ENCODE data around the gene HSD11B1L. TPM values are rescaled to one million over a fixed set of nuclear protein-coding genes. Genes with fewer than 3 reads are reported as not detected.

Gene HSD11B1L
- total RNA-seq, 4 donors from 2014 or later = 20.1 to 38.1 (median 24.8) TPM

DNA sequence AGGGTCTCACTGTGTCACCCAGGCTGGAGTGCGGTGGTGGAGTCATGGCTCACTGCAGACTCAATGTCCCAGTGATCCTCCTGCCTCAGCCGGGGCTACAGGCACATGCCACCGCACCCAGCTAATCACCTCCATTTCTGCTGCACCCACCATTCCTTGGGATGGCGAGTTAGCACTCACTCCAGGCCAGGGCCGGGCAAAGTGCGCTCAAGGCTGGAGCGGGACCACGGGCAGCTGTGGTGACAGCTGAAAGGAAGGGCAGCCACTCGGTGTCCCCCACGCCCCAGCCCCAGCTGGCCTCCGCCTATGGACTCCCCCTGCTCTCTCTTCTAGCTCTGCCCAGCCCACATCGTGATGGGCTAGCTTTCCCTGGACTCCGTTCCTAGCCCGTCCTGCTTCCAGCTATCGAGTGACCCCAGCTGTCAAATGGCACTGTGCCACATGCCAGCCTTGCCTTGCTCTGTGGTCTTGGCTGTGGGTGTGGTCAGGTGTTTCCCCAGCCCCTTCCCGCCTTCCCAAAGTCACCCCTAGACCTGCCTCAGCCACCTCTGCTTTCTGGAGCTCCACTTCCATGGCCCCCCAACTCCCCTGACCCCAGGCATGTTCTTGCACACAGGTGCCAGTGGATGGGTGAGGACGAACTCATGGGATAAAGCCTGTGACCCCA lies 4.6 kb upstream of the HSD11B1L start:
- DNase-seq (ENCODE audit: low spot score in 2 of 2) = no peak
- intact Hi-C loops (cut with DNase I; ENCODE audit: low total_unique reads) = loop anchor here (5.0 kb wide), 1 partner anchor 1619 kb away; no protein-coding TSS in a partner anchor
- no peak overlapping the region for H3K4me3 ChIP-seq (ENCODE audit: low read depth, poor library complexity, severe bottlenecking)
- TF ChIP-seq, protein P1, sequence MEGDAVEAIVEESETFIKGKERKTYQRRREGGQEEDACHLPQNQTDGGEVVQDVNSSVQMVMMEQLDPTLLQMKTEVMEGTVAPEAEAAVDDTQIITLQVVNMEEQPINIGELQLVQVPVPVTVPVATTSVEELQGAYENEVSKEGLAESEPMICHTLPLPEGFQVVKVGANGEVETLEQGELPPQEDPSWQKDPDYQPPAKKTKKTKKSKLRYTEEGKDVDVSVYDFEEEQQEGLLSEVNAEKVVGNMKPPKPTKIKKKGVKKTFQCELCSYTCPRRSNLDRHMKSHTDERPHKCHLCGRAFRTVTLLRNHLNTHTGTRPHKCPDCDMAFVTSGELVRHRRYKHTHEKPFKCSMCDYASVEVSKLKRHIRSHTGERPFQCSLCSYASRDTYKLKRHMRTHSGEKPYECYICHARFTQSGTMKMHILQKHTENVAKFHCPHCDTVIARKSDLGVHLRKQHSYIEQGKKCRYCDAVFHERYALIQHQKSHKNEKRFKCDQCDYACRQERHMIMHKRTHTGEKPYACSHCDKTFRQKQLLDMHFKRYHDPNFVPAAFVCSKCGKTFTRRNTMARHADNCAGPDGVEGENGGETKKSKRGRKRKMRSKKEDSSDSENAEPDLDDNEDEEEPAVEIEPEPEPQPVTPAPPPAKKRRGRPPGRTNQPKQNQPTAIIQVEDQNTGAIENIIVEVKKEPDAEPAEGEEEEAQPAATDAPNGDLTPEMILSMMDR (IDR thresholded peaks at IDR 0.05) = no peak
- no peak for TF ChIP-seq POLR2A (IDR thresholded peaks at IDR 0.05)
- 80% methylated on average over 17 of the region's 17 CpGs for WGBS, 2 donors

DNA sequence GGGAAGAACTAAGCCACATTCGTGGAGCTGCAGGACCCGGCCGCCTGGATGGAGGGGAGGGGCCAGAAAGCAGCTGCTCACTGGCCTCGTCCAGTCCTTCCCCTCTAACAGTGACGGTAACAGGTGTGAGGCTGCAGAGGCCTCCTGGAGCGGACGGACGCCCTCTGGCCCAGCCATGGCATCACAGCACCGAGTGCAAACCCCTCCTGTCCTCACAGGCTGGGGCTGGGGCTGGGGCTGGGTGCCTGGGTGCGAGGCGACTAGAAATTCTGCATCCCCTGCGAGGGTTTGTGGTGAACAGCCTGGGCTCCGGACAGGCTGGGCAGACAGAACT lies 4.1 kb upstream of the HSD11B1L start:
- intact Hi-C loops (cut with DNase I; ENCODE audit: low total_unique reads) = loop anchor here (5.0 kb wide), 1 partner anchor 1619 kb away; no protein-coding TSS in a partner anchor
- WGBS, 2 donors = 72 to 74% methylated on average over 13 of the region's 13 CpGs
- no peak for DNase-seq (ENCODE audit: low spot score in 2 of 2)
- TF ChIP-seq, protein P1 (IDR thresholded peaks at IDR 0.05) = no peak
- no peak for TF ChIP-seq POLR2A (IDR thresholded peaks at IDR 0.05)
- no peak overlapping the region for H3K4me3 ChIP-seq (ENCODE audit: low read depth, poor library complexity, severe bottlenecking)

DNA sequence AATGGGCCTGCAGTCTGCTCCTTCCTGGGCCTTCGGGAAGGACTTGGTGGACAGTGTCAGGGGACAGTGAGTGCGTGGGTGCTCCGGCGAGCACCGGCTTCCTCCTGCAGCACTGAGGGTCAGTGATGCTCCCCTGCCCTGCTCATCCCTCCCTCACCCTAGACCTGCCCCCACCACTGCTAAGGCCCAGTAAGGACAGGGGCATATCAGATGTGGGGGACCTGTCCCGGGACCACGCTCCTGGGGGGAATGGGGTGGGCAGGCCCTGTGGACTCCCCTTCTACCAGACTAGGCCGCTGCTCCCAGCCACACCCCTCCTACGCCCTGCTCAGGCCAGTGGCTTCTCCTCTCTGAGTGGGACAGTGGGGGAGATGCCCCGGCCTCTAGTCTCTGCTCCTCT lies 3.7 kb upstream of the HSD11B1L start:
- intact Hi-C loops (cut with DNase I; ENCODE audit: low total_unique reads) = loop anchor here (5.0 kb wide), 1 partner anchor 1620 kb away; no protein-coding TSS in a partner anchor
- WGBS, 2 donors = 88 to 92% methylated on average over 8 to 10 of the region's 10 CpGs
- DNase-seq (ENCODE audit: low spot score in 2 of 2) = no peak
- TF ChIP-seq, protein P1 (IDR thresholded peaks at IDR 0.05) = no peak
- TF ChIP-seq POLR2A (IDR thresholded peaks at IDR 0.05) = no peak
- H3K4me3 ChIP-seq (ENCODE audit: low read depth, poor library complexity, severe bottlenecking) = no peak overlapping the region

DNA sequence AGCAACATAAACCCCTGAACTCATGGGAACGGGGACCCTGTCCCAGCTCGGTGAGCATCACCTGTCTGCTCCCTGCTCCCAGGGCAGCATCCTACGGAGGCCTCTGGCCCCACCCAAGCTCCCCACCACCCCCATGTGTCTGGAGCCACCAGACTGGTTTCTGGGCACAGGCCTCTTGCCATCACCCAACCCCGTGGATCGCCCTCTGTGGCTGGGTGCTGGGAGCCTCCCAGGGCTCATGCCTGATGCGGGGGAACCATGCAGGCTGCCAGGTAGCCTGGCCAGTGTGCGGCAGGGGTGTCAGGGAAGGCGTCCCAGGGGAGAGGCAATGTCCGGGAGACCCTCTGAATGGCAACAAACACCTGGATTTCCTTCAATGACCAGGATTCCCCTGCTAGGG lies 3.2 kb upstream of the HSD11B1L start:
- intact Hi-C loops (cut with DNase I; ENCODE audit: low total_unique reads) = loop anchor here (5.0 kb wide), 1 partner anchor 1620 kb away; no protein-coding TSS in a partner anchor
- no peak for DNase-seq (ENCODE audit: low spot score in 2 of 2)
- 80 to 86% methylated on average over 9 of the region's 9 CpGs for WGBS, 2 donors

DNA sequence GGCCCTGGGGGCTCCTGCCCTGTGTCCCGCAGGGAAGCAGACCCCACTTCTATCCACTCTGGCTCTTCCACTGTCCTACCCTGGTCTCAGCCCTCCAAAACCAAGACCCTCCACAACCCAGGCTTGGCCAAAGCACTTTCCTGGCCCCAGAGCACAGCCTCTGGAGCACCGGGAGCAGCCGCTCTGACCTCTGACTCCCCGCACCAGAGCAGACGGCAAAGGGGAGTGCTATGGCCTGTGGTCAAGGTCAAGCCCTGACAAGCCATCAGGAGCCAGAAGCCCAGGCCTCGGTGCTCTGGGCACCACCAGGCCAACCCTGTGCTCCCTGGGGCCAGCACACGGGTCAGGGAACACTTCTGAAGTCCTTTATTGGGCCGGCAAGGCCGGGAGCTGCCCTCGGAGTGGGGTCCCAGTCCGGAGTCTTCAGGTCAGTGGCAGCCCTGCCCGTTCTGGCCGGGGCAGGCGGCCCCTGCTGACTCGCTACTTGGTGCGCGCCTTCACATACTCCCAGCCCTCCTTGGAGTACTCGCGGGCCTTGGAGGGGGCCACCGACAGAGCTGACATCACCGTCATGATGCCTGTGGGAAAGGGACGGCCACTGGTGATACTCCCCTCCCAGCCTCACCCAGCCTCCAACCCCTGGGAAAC lies 2.6 kb upstream of the HSD11B1L start:
- intact Hi-C loops (cut with DNase I; ENCODE audit: low total_unique reads) = loop anchor here (5.0 kb wide), 1 partner anchor 1621 kb away; no protein-coding TSS in a partner anchor
- 90 to 94% methylated on average over 11 to 18 of the region's 22 CpGs for WGBS, 2 donors
- no peak overlapping the region for H3K4me3 ChIP-seq (ENCODE audit: low read depth, poor library complexity, severe bottlenecking)

More for the DNA sequence above, 3.2 kb upstream of the HSD11B1L start:
- TF ChIP-seq, protein P1 (IDR thresholded peaks at IDR 0.05) = no peak
- no peak for TF ChIP-seq POLR2A (IDR thresholded peaks at IDR 0.05)
- no peak overlapping the region for H3K4me3 ChIP-seq (ENCODE audit: low read depth, poor library complexity, severe bottlenecking)

More for the DNA sequence above, 2.6 kb upstream of the HSD11B1L start:
- no peak for TF ChIP-seq POLR2A (IDR thresholded peaks at IDR 0.05)
- TF ChIP-seq, protein P1 (IDR thresholded peaks at IDR 0.05) = no peak
- no peak for DNase-seq (ENCODE audit: low spot score in 2 of 2)
